OCI-LY1 (cell line): Measurements from ENCODE around the gene SLC6A16.
"Not testable (repeated sequence)": the region's sequence is repeated elsewhere in the genome, so short reads cannot be mapped to it uniquely, and the experiment has no call there.

ENCODE experiments used
- H2AFZ ChIP-seq: fragments of 200-600 bp; sonication (generic), shearing (Covaris generic); 2 replicates; pipeline ENCODE4 v1.6.0; 2014; ENCODE audit warnings: antibody characterized with exemption, mild to moderate bottlenecking, low read length
- H3F3A ChIP-seq: fragments of 200-600 bp; sonication (generic), shearing (Covaris generic); 2 replicates; pipeline ENCODE4 v1.6.0; 2014; ENCODE audit warnings: mild to moderate bottlenecking, antibody characterized with exemption, low read length, moderate library complexity; ENCODE audit not compliant: insufficient read depth
- H3K27ac ChIP-seq: fragments of 200-600 bp; sonication (generic); 2 replicates; pipeline ENCODE4 v1.5.1; 2014; ENCODE audit warnings: low read length, mixed run types, mild to moderate bottlenecking, low read depth; ENCODE audit not compliant: poor library complexity, severe bottlenecking
- H3K27me3 ChIP-seq: fragments of 200-600 bp; sonication (generic); 2 replicates; pipeline ENCODE4 v1.6.0; 2014; ENCODE audit warnings: antibody characterized with exemption, mild to moderate bottlenecking, low read length, moderate library complexity; ENCODE audit not compliant: insufficient read depth
- H3K36me3 ChIP-seq: fragments of 200-600 bp; sonication (generic); 2 replicates; pipeline ENCODE4 v1.6.1; 2014; ENCODE audit warnings: mild to moderate bottlenecking, antibody characterized with exemption, low read length, moderate library complexity, mixed read lengths; ENCODE audit not compliant: insufficient read depth
- H3K4me1 ChIP-seq: fragments of 200-600 bp; sonication (generic); 2 replicates; pipeline ENCODE4 v1.5.1; 2014; ENCODE audit warnings: mild to moderate bottlenecking, low read length, moderate library complexity; ENCODE audit not compliant: insufficient read depth, severe bottlenecking
- H3K4me2 ChIP-seq: fragments of 200-600 bp; sonication (generic), shearing (Covaris generic); 2 replicates; pipeline ENCODE4 v1.6.1; 2014; ENCODE audit warnings: low read length
- H3K4me3 ChIP-seq: fragments of 200-600 bp; sonication (generic); 2 replicates; pipeline ENCODE4 v1.5.1; 2014; ENCODE audit warnings: low read length, low read depth, mild to moderate bottlenecking, mixed read lengths; ENCODE audit not compliant: poor library complexity, severe bottlenecking
- H3K79me2 ChIP-seq: fragments of 200-600 bp; shearing (Covaris generic); 2 replicates; pipeline ENCODE4 v1.6.1; 2016; ENCODE audit warnings: mixed run types, low read length, mixed read lengths; ENCODE audit not compliant: insufficient read depth
- H3K9ac ChIP-seq: fragments of 200-600 bp; sonication (generic), shearing (Covaris generic); 2 replicates; pipeline ENCODE4 v1.6.1; 2014; ENCODE audit warnings: mild to moderate bottlenecking, low read length, mixed read lengths
- H3K9me2 ChIP-seq: fragments of 200-600 bp; sonication (generic), shearing (Covaris generic); 2 replicates; pipeline ENCODE4 v1.6.1; 2014; ENCODE audit warnings: low read depth, mild to moderate bottlenecking, low read length, mixed read lengths
- H3K9me3 ChIP-seq: fragments of 200-600 bp; shearing (Covaris generic); 2 replicates; pipeline ENCODE4 v1.6.1; 2014; ENCODE audit warnings: low read length, mixed read lengths
- H4K20me1 ChIP-seq: fragments of 200-600 bp; sonication (generic), shearing (Covaris generic); 2 replicates; pipeline ENCODE4 v1.6.0; 2016; ENCODE audit warnings: mild to moderate bottlenecking, low read length; ENCODE audit not compliant: insufficient read depth
- EZH2 ChIP-seq: fragments of 200-600 bp; sonication (generic), shearing (Covaris generic); IDR thresholded peaks from 2 replicates; pipeline ENCODE4 v1.8.0; 2017; ENCODE audit warnings: borderline replicate concordance, mixed run types, mild to moderate bottlenecking, antibody characterized with exemption, low read length, moderate library complexity, mixed read lengths
- TF ChIP-seq, protein P1 (sequence below): fragments of 200-600 bp; sonication (generic), shearing (Covaris generic); IDR thresholded peaks from 2 replicates; pipeline ENCODE4 v1.5.1; 2017; ENCODE audit warnings: mild to moderate bottlenecking, antibody characterized with exemption, low read length, moderate library complexity, mixed read lengths

SLC6A16 gene

DNA sequence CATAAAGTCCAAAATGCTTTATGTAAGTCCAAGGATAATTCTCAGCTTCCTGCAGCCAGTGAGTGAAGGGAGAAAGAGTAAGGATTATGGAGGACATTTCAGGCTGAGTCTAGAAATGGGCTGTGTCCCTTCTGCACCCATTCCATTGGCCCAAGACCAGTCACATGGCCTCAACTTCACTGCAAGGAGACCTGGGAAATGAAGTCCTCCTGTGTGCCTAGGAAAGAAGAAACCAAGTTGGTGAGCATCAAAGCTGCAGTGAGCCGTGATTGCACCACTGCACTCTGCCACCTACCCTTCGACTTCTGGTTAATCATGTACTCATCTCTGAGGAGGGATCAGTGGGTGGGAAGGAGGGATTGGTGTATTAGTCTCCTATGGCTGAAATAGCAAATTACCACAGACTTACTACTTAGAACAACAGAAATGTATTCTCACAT, 6.6 kb upstream of the SLC6A16 start:
- Histone ChIP-seq H3K36me3 (peaks cover 10% of the 10 kb centered on the region; the same call in 1 of the 2 replicates), H3F3A (0 out of 2 replicates have a peak, but pooled peaks cover 4% of the 10 kb centered on the region), H4K20me1 (no peaks in the 10 kb centered on the region), H3K9me2 (no peaks in the 10 kb centered on the region), H3K27ac (peak overlapping the region; percentile 96), H3K79me2 (peaks cover 5% of the 10 kb centered on the region; the same call in 1 of the 2 replicates), H3K4me2 (peak overlapping the region; percentile 75), H3K9me3 (no peaks in the 10 kb centered on the region), H2AFZ (no peak overlapping the region), H3K9ac (peak overlapping the region; percentile 52; the same call in 1 of the 2 replicates), H3K4me3 (peak overlapping the region; percentile 35), H3K4me1 (peaks cover 96% of the 10 kb centered on the region), H3K27me3 (no peaks in the 10 kb centered on the region)
- TF ChIP-seq EZH2: no peak

- not testable (repeated sequence) for H4K20me1 ChIP-seq, H3K9me3 ChIP-seq, H3F3A ChIP-seq, H3K9me2 ChIP-seq, H2AFZ ChIP-seq, H3K36me3 ChIP-seq, H3K27me3 ChIP-seq, H3K79me2 ChIP-seq
- Histone ChIP-seq H3K4me1 (peaks cover 96% of the 10 kb centered on the region), H3K4me2 (peak overlapping the region; percentile 75), H3K9ac (peak overlapping the region; percentile 52; the same call in 1 of the 2 replicates), H3K4me3 (peak overlapping the region; percentile 35), H3K27ac (peak overlapping the region; percentile 96)
Measured at GRCh38 chr19:49331187-49331586, 6.2 kb upstream of the SLC6A16 start.

- Histone ChIP-seq H3K27ac (peak overlapping the region; percentile 96), H3K4me3 (peak overlapping the region; percentile 42), H3F3A (0 out of 2 replicates have a peak, but pooled peaks cover 4% of the 10 kb centered on the region)
Measured at GRCh38 chr19:49328741-49329140, 3.8 kb upstream of the SLC6A16 start.

DNA sequence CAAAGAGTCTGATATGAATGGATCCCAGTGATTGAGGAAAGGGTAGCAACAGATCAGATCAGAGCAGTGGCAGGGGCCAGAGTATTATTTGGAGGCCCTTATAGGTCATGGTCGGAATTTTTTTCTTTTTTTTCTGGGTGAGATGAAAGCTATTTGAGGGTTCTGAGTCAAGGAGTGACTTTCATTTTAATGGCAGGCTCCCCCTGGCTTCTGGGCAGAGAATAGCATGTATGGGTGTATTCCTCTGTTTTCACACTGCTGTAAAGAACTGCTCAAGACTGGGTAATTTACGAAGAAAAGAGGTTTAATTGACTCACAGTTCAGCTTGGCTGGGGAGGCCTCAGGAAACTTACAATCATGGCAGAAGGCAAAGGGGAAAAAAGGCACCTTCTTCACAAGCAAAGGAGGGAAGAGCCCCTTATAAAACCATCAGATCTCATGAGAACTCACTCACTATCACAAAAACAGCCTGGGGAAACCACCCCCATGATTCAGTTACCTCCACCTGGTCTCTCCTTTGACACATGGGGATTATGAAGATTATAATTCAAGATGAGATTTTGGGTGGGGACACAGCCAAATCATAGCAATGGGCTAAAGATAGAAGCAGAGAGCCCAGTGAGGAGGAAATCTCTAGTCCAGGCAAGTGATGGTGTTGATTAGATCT, 3.0 kb upstream of the SLC6A16 start:
- no peak overlapping the region for H2AFZ ChIP-seq
- H3K36me3 ChIP-seq: peaks cover 14% of the 10 kb centered on the region; the same call in 1 of the 2 replicates
- 0 out of 2 replicates have a peak, but pooled peaks cover 7% of the 10 kb centered on the region for H3F3A ChIP-seq
- H3K27me3 ChIP-seq: no peaks in the 10 kb centered on the region
- H3K79me2 ChIP-seq: no peaks in the 10 kb centered on the region
- peaks cover 74% of the 10 kb centered on the region for H3K4me1 ChIP-seq
- peak overlapping the region; percentile 42 for H3K4me3 ChIP-seq
- peaks cover 5% of the 10 kb centered on the region; the same call in 1 of the 2 replicates for H3K9me3 ChIP-seq
- no peaks in the 10 kb centered on the region for H3K9me2 ChIP-seq
- TF ChIP-seq EZH2: no peak
- TF ChIP-seq, protein P1, sequence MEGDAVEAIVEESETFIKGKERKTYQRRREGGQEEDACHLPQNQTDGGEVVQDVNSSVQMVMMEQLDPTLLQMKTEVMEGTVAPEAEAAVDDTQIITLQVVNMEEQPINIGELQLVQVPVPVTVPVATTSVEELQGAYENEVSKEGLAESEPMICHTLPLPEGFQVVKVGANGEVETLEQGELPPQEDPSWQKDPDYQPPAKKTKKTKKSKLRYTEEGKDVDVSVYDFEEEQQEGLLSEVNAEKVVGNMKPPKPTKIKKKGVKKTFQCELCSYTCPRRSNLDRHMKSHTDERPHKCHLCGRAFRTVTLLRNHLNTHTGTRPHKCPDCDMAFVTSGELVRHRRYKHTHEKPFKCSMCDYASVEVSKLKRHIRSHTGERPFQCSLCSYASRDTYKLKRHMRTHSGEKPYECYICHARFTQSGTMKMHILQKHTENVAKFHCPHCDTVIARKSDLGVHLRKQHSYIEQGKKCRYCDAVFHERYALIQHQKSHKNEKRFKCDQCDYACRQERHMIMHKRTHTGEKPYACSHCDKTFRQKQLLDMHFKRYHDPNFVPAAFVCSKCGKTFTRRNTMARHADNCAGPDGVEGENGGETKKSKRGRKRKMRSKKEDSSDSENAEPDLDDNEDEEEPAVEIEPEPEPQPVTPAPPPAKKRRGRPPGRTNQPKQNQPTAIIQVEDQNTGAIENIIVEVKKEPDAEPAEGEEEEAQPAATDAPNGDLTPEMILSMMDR: peak; percentile 77
- peak overlapping the region; percentile 50 for H3K4me2 ChIP-seq
- H3K9ac ChIP-seq: peak overlapping the region; percentile 33; the same call in 1 of the 2 replicates
- peak overlapping the region; percentile 96 for H3K27ac ChIP-seq
- no peaks in the 10 kb centered on the region for H4K20me1 ChIP-seq

More at GRCh38 chr19:49328741-49329140, 3.8 kb upstream of the SLC6A16 start:
- Histone ChIP-seq H3K9me2 (no peaks in the 10 kb centered on the region), H3K79me2 (no peaks in the 10 kb centered on the region), H3K9me3 (peaks cover under 1% of the 10 kb centered on the region; the same call in 1 of the 2 replicates), H3K27me3 (no peaks in the 10 kb centered on the region), H4K20me1 (no peaks in the 10 kb centered on the region), H3K9ac (peak overlapping the region; percentile 33; the same call in 1 of the 2 replicates), H3K4me2 (peak overlapping the region; percentile 50), H3K36me3 (peaks cover 10% of the 10 kb centered on the region; the same call in 1 of the 2 replicates), H3K4me1 (peaks cover 81% of the 10 kb centered on the region), H2AFZ (no peak overlapping the region)
- TF ChIP-seq EZH2: no peak
- TF ChIP-seq, protein P1: no peak
